ENCODE results near the gene LRCH1. TPM values are rescaled to one million over a fixed set of nuclear protein-coding genes. Genes with fewer than 3 reads are reported as not detected.

Gene LRCH1
- total and polyA plus RNA-seq, 10 of the 15 experiments (the other 5 are each of a cell fraction or from before 2014, with no cell fraction given), result 5.3 to 48.9 (median 14.4) TPM

- TF ChIP-seq PBX3 (IDR thresholded peaks at IDR 0.05; ENCODE audit: insufficient replicate concordance, low read depth, low read length) (no peak), BCLAF1 (IDR thresholded peaks at IDR 0.05) (no peak), SMAD5 (IDR thresholded peaks at IDR 0.05; ENCODE audit: low read depth) (no peak), CTCF (IDR thresholded peaks at IDR 0.05 in 2 of 3, conservative IDR thresholded peaks at IDR 0.05 in 1 of 3; ENCODE audit: control insufficient read depth in 2 of 3, extremely low read depth in 1 of 3, insufficient read depth in 1 of 3, low read depth in 3 of 3, low read length in 3 of 3) (no peak), ZNF384 (IDR thresholded peaks at IDR 0.05; ENCODE audit: borderline replicate concordance, low read depth, low read length) (no peak), BCL11A (IDR thresholded peaks at IDR 0.05; ENCODE audit: low read depth, low read length) (no peak), USF1 (IDR thresholded peaks at IDR 0.05; ENCODE audit: borderline replicate concordance, extremely low read length, insufficient read depth, low read depth, low read length) (no peak)
Observed at GRCh38 chr13:46541210-46541609, 11.8 kb upstream of the LRCH1 start (continued).

Measured in GM12878 (cell line).